Mucosa of descending colon (tissue), 3 donors: ENCODE measurements around the gene AGAP3. TPM values are rescaled to one million over a fixed set of nuclear protein-coding genes. Genes with fewer than 3 reads are reported as not detected.

Experiments
- ATAC-seq: fragments of 200-7000 bp; cut with Tn5 transposase; one replicate; pipeline ENCODE4 v1.9.1; 2020; ENCODE audit warnings: mild to moderate bottlenecking, moderate library complexity
- DNase-seq, 3 donors: peaks; one replicate each; pipeline ENCODE4 v3.0.0-alpha.2; 2020
- H3K36me3 ChIP-seq: fragments of 200-600 bp; one replicate; pipeline ENCODE4 v1.8.0; 2021; ENCODE audit warnings: low read depth, mild to moderate bottlenecking
- H3K4me1 ChIP-seq: fragments of 200-600 bp; one replicate; pipeline ENCODE4 v1.8.0; 2021; ENCODE audit warnings: low read depth, mild to moderate bottlenecking
- H3K4me3 ChIP-seq: fragments of 200-600 bp; one replicate; pipeline ENCODE4 v1.8.0; 2021; ENCODE audit warnings: mild to moderate bottlenecking
- H3K9me3 ChIP-seq: fragments of 200-600 bp; one replicate; pipeline ENCODE4 v1.8.0; 2021; ENCODE audit warnings: mild to moderate bottlenecking
- intact Hi-C, 2 donors: fragments of 100-400 bp; cut with DNase I in 1 of 2; cut with micrococcal nuclease in 1 of 2; formaldehyde crosslinking; loops; one replicate each; pipeline versions ENCODE4 v1.11.0 to v1.11.1; 2022; cut with DNase I, micrococcal nuclease
- total RNA-seq, 3 donors: library from RNA; stranded (reverse); fragmentation: NEBNext Ultra II Directional in 2 of 3; extraction: Animal tissue kit (Norgen Biotek cat#: 25700) in 2 of 3; gene quantifications; one replicate each; pipeline versions ENCODE4 v1.2.1 to v1.2.4, GENCODE V29; 2021 to 2023
- TF ChIP-seq, protein P1 (sequence below): fragments of 200-600 bp; IDR thresholded peaks from one replicate; pipeline ENCODE4 v1.8.0; 2022; ENCODE audit warnings: antibody characterized with exemption, mild to moderate bottlenecking
- donor health status: DM: no; HTN: no; CAD: no; lungs with moderate emphysema.
- donor health status: DM: no; HTN: no; CAD: no.
- donor health status: DM: no; HTN: yes; CAD: no.

AGAP3 gene
- total RNA-seq, 3 donors from 2014 or later = 39.7 to 116 (median 50.6) TPM

DNA sequence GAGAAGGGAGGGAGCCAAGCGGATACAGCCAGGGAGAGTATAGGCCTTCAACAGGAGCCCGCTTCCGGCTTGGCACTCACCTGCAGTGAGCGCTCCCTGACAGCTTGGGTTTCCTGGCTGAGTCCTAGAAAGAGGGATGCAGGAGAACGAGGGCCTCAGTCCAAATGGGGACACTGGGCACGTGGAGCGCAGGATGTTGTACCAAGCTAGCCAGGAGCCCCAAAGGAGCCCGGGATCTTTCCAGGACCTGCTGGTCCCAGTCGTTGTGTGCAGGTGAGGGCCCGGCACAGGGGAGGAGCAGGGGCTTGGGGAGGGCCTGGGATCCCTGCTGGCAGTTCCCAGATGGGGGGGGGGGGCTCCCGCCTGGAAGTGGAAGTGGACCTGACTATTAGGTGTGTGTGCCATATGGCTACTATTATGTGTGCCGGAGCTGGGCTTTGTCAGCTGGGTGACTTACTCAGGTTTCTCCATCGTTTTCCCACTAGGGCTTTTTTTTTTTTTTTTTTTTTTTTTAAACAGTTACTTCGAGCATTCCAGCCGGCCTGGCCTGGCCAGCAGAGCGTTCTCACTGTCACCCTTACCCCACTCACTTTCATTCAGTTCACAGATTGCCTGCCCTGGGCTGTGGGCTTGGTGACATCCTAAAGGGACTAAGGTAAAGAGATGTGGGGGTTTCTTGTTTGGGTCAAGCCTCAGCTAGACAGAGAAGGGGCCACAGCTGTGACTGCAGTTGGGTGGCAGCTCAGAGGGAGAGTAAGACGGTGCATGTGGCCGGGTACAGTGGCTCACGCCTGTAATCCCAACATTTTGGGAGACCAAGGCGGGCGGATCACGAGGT, 3.8 kb downstream of the AGAP3 start:
- Histone ChIP-seq H3K4me1 (peaks cover 27% of the 10 kb centered on the region), H3K9me3 (no peaks in the 10 kb centered on the region), H3K4me3 (no peak overlapping the region), H3K36me3 (no peaks in the 10 kb centered on the region)
- ATAC-seq = no peak
- TF ChIP-seq, protein P1, sequence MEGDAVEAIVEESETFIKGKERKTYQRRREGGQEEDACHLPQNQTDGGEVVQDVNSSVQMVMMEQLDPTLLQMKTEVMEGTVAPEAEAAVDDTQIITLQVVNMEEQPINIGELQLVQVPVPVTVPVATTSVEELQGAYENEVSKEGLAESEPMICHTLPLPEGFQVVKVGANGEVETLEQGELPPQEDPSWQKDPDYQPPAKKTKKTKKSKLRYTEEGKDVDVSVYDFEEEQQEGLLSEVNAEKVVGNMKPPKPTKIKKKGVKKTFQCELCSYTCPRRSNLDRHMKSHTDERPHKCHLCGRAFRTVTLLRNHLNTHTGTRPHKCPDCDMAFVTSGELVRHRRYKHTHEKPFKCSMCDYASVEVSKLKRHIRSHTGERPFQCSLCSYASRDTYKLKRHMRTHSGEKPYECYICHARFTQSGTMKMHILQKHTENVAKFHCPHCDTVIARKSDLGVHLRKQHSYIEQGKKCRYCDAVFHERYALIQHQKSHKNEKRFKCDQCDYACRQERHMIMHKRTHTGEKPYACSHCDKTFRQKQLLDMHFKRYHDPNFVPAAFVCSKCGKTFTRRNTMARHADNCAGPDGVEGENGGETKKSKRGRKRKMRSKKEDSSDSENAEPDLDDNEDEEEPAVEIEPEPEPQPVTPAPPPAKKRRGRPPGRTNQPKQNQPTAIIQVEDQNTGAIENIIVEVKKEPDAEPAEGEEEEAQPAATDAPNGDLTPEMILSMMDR = no peak
- DNase-seq = peak in 2 of 3 donors; percentile 37 to 49
- intact Hi-C loops = no loop called here

DNA sequence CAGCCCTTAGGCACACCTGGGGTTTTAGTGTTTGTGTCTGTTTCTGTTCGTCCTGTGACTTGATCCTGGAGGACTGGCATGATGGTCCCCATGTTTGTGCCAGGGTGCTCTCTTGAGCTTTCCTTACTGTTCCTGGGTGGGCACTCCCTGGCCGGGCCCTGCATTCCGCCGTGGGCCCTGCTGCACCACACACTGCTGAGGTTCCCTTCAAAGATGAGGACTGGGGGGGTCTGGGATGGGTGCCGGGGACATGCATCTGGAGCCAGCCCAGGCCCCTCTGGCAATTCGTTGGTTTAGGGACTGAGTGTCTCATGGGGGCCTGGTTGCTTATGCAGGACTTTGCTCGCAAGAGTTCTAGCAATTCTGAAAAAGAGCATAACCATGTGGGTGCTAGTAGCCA, 4.7 kb downstream of the AGAP3 start:
- H3K4me1 ChIP-seq = peaks cover 24% of the 10 kb centered on the region
- intact Hi-C loops = no loop called here
- DNase-seq = peak in 2 of 3 donors; percentile 20 to 44

DNA sequence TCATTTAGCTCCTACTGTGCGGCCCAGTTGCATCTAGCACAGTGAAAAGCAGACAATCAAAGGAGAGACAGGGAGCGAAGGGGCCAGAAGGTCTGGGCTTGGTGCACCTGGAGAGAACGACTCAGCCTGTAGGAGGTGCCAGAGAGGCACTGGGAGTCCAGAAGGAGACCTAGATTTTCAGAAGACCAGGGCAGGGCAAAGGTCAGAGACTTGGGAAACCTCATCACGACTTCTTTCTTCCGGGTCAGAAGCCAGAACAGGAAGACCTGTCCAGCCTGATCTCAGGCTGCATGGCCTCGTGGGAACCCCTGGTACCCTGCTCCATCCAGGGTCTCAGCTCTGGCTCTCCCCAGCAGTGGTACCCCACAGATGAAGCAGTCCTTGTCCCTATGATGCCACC, 5.2 kb downstream of the AGAP3 start:
- TF ChIP-seq, protein P1 = peak; percentile 66
- peak; percentile 67 for ATAC-seq
- no peaks in the 10 kb centered on the region for H3K36me3 ChIP-seq
- no peaks in the 10 kb centered on the region for H3K9me3 ChIP-seq
- H3K4me3 ChIP-seq = no peak overlapping the region
- peak; percentile 50 to 81 (median 68) for DNase-seq
- peaks cover 24% of the 10 kb centered on the region for H3K4me1 ChIP-seq
- intact Hi-C loops = no loop called here

More for the DNA sequence above, 4.7 kb downstream of the AGAP3 start:
- Histone ChIP-seq H3K36me3 (no peaks in the 10 kb centered on the region), H3K9me3 (no peaks in the 10 kb centered on the region), H3K4me3 (no peak overlapping the region)
- TF ChIP-seq, protein P1 = no peak
- ATAC-seq = no peak

DNA sequence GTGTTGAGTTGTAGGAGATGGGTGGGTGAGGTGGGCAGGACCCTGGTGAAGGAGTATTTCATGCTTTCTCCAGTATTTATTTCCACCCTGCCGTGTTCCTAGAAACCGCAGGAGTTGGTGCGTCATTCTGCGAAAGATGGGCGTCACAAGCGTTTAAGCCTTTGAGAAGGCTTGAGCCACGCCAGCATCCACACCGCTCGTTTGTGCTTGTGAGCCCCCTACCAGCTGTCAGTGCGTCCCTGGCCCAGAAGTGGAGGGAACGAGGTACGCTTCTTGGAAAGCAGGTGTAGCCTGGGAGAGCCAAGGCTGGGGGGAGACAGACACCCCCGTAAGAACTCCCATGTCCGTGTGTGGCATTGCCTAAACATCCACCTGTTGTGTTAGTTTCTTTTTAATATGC, 5.7 kb downstream of the AGAP3 start:
- peaks cover 24% of the 10 kb centered on the region for H3K4me1 ChIP-seq
- ATAC-seq = no peak
- intact Hi-C loops = no loop called here
- no peak overlapping the region for H3K4me3 ChIP-seq
- TF ChIP-seq, protein P1 = no peak
- H3K36me3 ChIP-seq = no peaks in the 10 kb centered on the region
- H3K9me3 ChIP-seq = no peaks in the 10 kb centered on the region
- DNase-seq = peak in 1 of 3 donors; percentile 17

DNA sequence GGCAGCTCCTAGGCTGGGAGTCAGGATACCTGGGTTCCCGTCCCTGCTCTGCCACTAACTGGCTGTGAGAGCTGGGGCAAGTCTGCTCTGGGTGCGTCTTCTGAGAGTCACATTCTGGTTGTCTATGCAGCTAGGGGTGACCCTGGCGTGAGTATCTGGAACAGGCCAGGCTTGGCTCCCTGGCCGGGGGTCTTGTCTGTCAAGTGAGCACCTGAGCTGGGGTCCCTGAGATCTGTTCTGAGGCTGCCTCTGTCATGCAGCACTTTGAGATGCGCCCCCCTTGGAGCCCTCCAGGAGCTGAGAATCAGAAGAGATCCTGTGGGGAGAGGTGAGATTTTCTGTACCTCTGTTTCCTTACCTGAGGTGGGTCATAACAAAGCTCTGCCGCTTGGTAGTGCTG, 7.5 kb downstream of the AGAP3 start:
- H3K4me3 ChIP-seq = no peak overlapping the region
- DNase-seq = no peak
- H3K4me1 ChIP-seq = peaks cover 11% of the 10 kb centered on the region
- TF ChIP-seq, protein P1 = no peak
- H3K9me3 ChIP-seq = no peaks in the 10 kb centered on the region
- no peak for ATAC-seq
- no peaks in the 10 kb centered on the region for H3K36me3 ChIP-seq
- intact Hi-C loops = no loop called here
